Pancreas (tissue), 10 donors: ENCODE results near the gene CCDC178. TPM values are rescaled to one million over a fixed set of nuclear protein-coding genes. Genes with fewer than 3 reads are reported as not detected.

Source experiments
- ATAC-seq, 4 donors: fragments of 200-7000 bp; cut with Tn5 transposase; one replicate each; pipeline versions ENCODE4 v1.8.0 to v1.9.1; 2020; ENCODE audit warnings: mild to moderate bottlenecking in 4 of 4, moderate library complexity in 4 of 4
- DNase-seq, 6 donors: peaks; one replicate each; pipeline ENCODE4 v3.0.0-alpha.2; 2020
- FAIRE-seq: peaks from 2 replicates; lab custom pipeline; 2012; peaks lifted over from hg19 to GRCh38; lab: Jason Lieb, UNC
- H3K27ac ChIP-seq, 4 donors: fragments of 200-600 bp; sonication (generic); 1 replicate in 3 of 4; 2 replicates in 1 of 4; pipeline versions ENCODE4 v1.5.0 to v1.8.0; 2020
- H3K27me3 ChIP-seq, 4 donors: fragments of 200-600 bp; one replicate each; pipeline ENCODE4 v1.8.0; 2021
- H3K36me3 ChIP-seq, 3 donors: fragments of 200-600 bp; sonication (generic) in 1 of 3; one replicate each; pipeline versions ENCODE4 v1.5.0 to v1.8.0; 2020 to 2021
- H3K4me1 ChIP-seq, 3 donors: fragments of 200-600 bp; one replicate each; pipeline ENCODE4 v1.8.0; 2021
- H3K4me3 ChIP-seq, 4 donors: fragments of 200-600 bp; sonication (generic) in 2 of 4; one replicate each; pipeline versions ENCODE4 v1.5.0 to v1.8.0; 2020 to 2021
- H3K9me3 ChIP-seq, 4 donors: fragments of 200-600 bp; one replicate each; pipeline ENCODE4 v1.8.0; 2021
- WGBS, 2 donors: extraction: QIAGEN DNeasy Blood & Tissue Kit; methylation state at CpG; one replicate each; pipeline ENCODE4 v1.1.7; 2013; 5-methylcytosine and 5-hydroxymethylcytosine counted together
- intact Hi-C, 3 donors: fragments of 100-400 bp; cut with DNase I; formaldehyde crosslinking; loops; one replicate each; pipeline versions ENCODE4 v1.11.1 to v1.14.2; 2022
- polyA plus RNA-seq, 2 donors: library from polyadenylated mRNA; stranded (reverse); fragments of 200-250 nt; gene quantifications; one replicate each; pipeline ENCODE4 v1.2.3, GENCODE V29; 2013
- total RNA-seq, 6 donors: library from RNA; stranded (reverse); fragmentation: NEBNext Ultra II Directional in 4 of 6; extraction: Animal tissue kit (Norgen Biotek cat#: 25700) in 4 of 6; gene quantifications; one replicate each; pipeline versions ENCODE4 v1.2.1 to v1.2.4, GENCODE V29; 2021 to 2023
- TF ChIP-seq, protein P1 (sequence below), 4 donors: fragments of 200-600 bp; sonication (generic) in 3 of 4; IDR thresholded peaks; one replicate each; pipeline versions ENCODE4 v1.5.0 to v1.8.0; 2021; ENCODE audit warnings: antibody characterized with exemption in 4 of 4
- donor health status: healthy with polysubstance abuse.
- donor health status: DM: no; HTN: no; CAD: no; lungs with moderate emphysema.
- donor health status: DM: no; HTN: no; CAD: no.
- donor health status: control.
- donor health status: control.
- donor health status: Bipolar disorder and iron deficiency.
- donor health status: DM: yes; HTN: yes; CAD: no.
- donor health status: DM: no; HTN: no; CAD: no.
- donor health status: DM: no; HTN: no; CAD: no.
- donor health status: DM: yes; HTN: yes; CAD: no.

The CCDC178 gene
- total and polyA plus RNA-seq, 8 donors: 0.11 to 1.3 (median 0.51) TPM; not detected in 1

DNA sequence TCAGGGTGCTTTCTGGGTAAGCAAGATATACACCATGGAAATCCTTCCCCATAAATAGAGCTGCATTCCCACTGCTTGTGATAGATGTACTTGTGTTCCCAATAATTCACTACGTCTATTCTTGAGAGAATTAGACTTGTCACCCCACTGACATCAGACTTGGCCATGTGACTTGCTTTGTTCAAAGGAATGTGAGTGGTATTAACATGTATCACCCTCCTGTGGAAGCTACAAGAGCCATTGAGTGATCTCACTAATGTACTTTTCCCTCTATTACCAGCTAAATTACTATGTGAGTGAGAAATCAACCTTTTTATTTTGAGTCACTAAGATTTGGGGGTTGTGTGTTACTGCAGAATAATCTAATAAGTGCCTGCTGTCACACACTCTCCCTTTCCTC lies 176.0 kb downstream of the CCDC178 start:
- intact Hi-C loops: no loop called here
- FAIRE-seq (no peak), ATAC-seq (no peak), DNase-seq (no peak)
- H3K4me1 ChIP-seq: no peaks in the 10 kb centered on the region
- H3K27me3 ChIP-seq: no peaks in the 10 kb centered on the region
- no peaks in the 10 kb centered on the region for H3K9me3 ChIP-seq
- TF ChIP-seq, protein P1, sequence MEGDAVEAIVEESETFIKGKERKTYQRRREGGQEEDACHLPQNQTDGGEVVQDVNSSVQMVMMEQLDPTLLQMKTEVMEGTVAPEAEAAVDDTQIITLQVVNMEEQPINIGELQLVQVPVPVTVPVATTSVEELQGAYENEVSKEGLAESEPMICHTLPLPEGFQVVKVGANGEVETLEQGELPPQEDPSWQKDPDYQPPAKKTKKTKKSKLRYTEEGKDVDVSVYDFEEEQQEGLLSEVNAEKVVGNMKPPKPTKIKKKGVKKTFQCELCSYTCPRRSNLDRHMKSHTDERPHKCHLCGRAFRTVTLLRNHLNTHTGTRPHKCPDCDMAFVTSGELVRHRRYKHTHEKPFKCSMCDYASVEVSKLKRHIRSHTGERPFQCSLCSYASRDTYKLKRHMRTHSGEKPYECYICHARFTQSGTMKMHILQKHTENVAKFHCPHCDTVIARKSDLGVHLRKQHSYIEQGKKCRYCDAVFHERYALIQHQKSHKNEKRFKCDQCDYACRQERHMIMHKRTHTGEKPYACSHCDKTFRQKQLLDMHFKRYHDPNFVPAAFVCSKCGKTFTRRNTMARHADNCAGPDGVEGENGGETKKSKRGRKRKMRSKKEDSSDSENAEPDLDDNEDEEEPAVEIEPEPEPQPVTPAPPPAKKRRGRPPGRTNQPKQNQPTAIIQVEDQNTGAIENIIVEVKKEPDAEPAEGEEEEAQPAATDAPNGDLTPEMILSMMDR (IDR thresholded peaks at IDR 0.05): no peak
- no peaks in the 10 kb centered on the region for H3K36me3 ChIP-seq
- no peak overlapping the region for H3K4me3 ChIP-seq
- WGBS, 2 donors: 21 to 40% methylated on average over 1 of the region's 1 CpG
- H3K27ac ChIP-seq: no peak overlapping the region

DNA sequence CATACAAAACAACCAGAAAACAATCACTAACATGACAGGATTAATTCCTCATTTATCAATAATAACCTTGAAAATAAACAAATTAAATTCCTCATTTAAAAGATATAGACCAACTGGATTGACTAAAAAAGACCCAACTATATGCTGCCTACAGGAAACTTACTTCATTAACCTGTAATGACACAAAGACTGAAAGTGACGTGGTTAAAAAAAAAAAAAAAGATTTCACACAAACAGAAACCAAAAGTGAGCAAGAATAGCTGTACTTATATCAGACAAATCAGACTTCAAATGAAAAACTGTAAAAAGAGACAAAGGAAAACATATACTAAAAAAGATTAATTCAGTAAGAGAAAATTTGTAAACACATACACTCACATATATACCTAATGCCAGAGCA lies 201.2 kb downstream of the CCDC178 start:
- intact Hi-C loops: no loop called here
- FAIRE-seq: no peak
- WGBS, 2 donors: 64 to 79% methylated on average over 1 of the region's 1 CpG

DNA sequence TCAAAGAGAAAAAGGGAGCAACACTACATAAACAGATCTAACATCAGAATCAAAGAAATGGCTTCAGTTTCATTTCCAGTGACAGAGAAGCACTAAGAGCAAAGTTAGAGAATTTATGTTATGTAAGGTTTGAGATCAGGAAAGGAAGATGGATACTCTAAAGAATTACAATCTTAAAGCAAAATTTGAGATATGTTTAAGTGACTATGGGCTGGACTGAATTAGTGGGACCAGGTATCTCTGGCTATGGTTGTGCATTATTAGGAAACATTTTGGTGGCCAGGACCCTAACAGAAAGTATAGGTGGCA lies 208.2 kb downstream of the CCDC178 start:
- H3K4me1 ChIP-seq: no peaks in the 10 kb centered on the region
- H3K27me3 ChIP-seq: no peaks in the 10 kb centered on the region
- TF ChIP-seq, protein P1 (IDR thresholded peaks at IDR 0.05): no peak
- no peak overlapping the region for H3K4me3 ChIP-seq
- no peak for ATAC-seq
- no peaks in the 10 kb centered on the region for H3K36me3 ChIP-seq
- no peak overlapping the region for H3K27ac ChIP-seq
- intact Hi-C loops: no loop called here
- no peak for FAIRE-seq
- H3K9me3 ChIP-seq: no peaks in the 10 kb centered on the region
- no peak for DNase-seq

More for the DNA sequence above, 201.2 kb downstream of the CCDC178 start:
- ATAC-seq (no peak), DNase-seq (no peak)
- Histone ChIP-seq H3K27ac (no peak overlapping the region), H3K27me3 (no peaks in the 10 kb centered on the region), H3K36me3 (no peaks in the 10 kb centered on the region), H3K9me3 (no peaks in the 10 kb centered on the region), H3K4me1 (no peaks in the 10 kb centered on the region), H3K4me3 (no peak overlapping the region)
- TF ChIP-seq, protein P1 (IDR thresholded peaks at IDR 0.05): no peak

DNA sequence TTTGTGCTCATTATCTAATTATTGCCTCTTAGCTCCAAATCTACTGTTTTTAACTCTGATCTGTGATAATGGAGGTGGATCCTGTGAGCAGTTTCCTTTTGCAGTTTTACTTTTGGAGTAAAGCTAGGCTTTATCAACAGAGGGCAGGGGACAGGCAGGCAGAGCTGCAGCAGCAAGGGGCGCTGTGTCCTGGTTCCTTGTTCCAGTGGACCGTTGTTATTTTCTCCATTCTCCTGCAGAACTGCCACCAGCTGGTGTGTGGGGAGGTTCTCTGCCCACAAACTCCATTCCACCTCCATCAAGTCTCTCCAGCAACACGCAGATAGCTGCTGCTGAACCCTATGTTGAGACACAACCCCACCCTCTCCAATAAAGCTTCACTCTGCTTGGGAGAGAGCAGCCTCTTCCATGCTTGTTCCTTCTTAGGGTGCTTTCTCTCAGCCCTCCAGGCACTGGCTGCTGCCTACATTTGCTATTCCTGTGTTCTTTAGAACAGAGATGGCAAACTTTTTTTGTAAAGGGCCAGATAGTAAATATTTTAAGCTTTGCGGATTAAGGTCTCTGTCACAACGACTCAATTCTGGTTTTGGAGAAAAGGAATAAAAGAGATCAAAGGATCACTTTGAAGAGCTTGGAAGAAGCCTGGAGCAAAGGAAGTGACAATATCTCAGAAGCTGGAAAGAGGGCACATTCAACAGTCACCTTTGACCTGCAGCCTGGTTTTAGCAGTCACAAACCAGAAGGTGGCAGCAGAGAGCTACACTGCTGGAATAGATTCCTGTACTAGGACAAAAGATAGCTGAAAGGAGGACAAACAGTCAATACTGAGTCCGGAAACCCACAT lies 208.8 kb downstream of the CCDC178 start:
- Histone ChIP-seq H3K36me3 (no peaks in the 10 kb centered on the region), H3K27me3 (no peaks in the 10 kb centered on the region), H3K4me1 (no peaks in the 10 kb centered on the region), H3K9me3 (no peaks in the 10 kb centered on the region), H3K4me3 (no peak overlapping the region), H3K27ac (no peak overlapping the region)
- intact Hi-C loops: no loop called here
- peak; percentile 45 for FAIRE-seq
- TF ChIP-seq, protein P1 (IDR thresholded peaks at IDR 0.05): peak; percentile 66 to 84 (median 82)
- peak; percentile 87 to 96 (median 94) for ATAC-seq
- WGBS, 2 donors: 61 to 65% methylated on average over 6 of the region's 6 CpGs
- DNase-seq: peak; percentile 38 to 78 (median 64)

DNA sequence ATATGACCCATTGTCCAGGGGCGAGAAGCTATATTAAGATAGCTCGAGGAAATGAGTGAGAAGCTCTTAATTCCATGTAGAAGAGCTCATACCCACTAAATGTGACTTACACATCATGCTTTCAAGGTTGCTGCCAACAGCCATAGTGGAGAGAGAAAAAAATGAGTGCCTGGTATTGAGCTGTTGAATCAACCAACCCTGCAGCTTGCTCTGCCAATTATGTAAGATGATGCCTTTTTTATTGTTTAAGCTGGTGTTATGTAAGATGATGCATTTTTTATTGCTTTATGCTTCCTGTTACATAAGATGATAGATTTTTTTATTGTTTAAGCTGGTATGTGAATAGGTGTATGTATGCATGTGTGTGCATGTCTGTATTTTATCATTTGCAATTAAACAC lies 228.2 kb downstream of the CCDC178 start:
- TF ChIP-seq, protein P1 (IDR thresholded peaks at IDR 0.05): no peak
- Histone ChIP-seq H3K27ac (no peak overlapping the region), H3K4me1 (no peaks in the 10 kb centered on the region), H3K27me3 (no peaks in the 10 kb centered on the region), H3K36me3 (no peaks in the 10 kb centered on the region), H3K4me3 (no peak overlapping the region), H3K9me3 (no peaks in the 10 kb centered on the region)
- FAIRE-seq: no peak
- DNase-seq: no peak
- WGBS, 2 donors: 69 to 81% methylated on average over 2 of the region's 2 CpGs
- no peak for ATAC-seq
- intact Hi-C loops: no loop called here
